Tibial artery (tissue), 4 donors: ENCODE measurements around the gene GLB1L2.

Source experiments
- DNase-seq, 2 donors: peaks; one replicate each; pipeline ENCODE4 v3.0.0-alpha.2; 2019
- H3K27ac ChIP-seq, 2 donors: fragments of 200-600 bp; sonication (generic) in 1 of 2; 1 replicate in 1 of 2; 2 replicates in 1 of 2; pipeline ENCODE4 v1.5.1; 2018 to 2019; ENCODE audit warnings: mild to moderate bottlenecking in 1 of 2
- H3K27me3 ChIP-seq, 2 donors: fragments of 200-600 bp; sonication (generic) in 1 of 2; one replicate each; pipeline versions ENCODE4 v1.5.1 to v1.6.0; 2016 to 2019
- H3K36me3 ChIP-seq, 3 donors: fragments of 200-600 bp; sonication (generic) in 2 of 3; one replicate each; pipeline ENCODE4 v1.5.1; 2016 to 2019; ENCODE audit warnings: mild to moderate bottlenecking in 2 of 3
- H3K4me1 ChIP-seq, 4 donors: fragments of 200-600 bp; sonication (generic) in 2 of 4; 1 replicate in 3 of 4; 2 replicates in 1 of 4; pipeline ENCODE4 v1.5.1; 2016 to 2019
- H3K4me3 ChIP-seq, 2 donors: fragments of 200-600 bp; sonication (generic) in 1 of 2; 1 replicate in 1 of 2; 2 replicates in 1 of 2; pipeline ENCODE4 v1.5.1; 2018 to 2019; ENCODE audit warnings: mild to moderate bottlenecking in 2 of 2
- H3K9me3 ChIP-seq, 3 donors: fragments of 200-600 bp; sonication (generic) in 1 of 3; one replicate each; pipeline ENCODE4 v1.5.1; 2016 to 2019
- intact Hi-C: fragments of 100-400 bp; cut with DNase I; formaldehyde crosslinking; loops from one replicate; pipeline ENCODE4 v1.15.0; 2023; ENCODE audit warnings: low total_unique reads
- TF ChIP-seq, protein P1 (sequence below), 2 experiments: fragments of 200-600 bp in 1 of 2; fragments of 450-650 bp in 1 of 2; IDR thresholded peaks; one replicate each; pipeline ENCODE4 v1.5.1; 2017 to 2019; ENCODE audit warnings: antibody characterized with exemption in 2 of 2, mild to moderate bottlenecking in 1 of 2, moderate library complexity in 1 of 2

The GLB1L2 gene

DNA sequence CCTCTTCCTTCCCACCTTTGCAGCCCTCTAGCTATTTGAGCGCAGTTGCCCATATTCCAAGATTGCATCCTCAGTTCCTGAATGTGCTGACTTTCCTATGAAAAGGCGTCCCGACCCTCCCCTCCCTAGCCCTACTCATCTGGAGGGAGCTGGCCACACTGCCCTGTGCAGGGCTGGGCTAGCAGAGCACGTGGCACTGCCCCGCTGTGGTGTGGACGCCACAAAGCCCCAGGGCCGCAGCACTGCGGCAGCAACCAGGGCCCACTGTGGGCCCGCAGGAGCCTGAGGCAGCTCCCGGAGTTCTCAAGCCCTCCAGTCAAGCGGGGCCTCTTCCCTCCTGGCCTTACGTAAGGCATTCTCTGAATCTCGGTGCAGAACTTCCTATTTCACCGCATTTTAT lies 52.6 kb downstream of the GLB1L2 start:
- intact Hi-C loops, result no loop called here
- no peak overlapping the region for H3K4me3 ChIP-seq
- no peak for DNase-seq
- TF ChIP-seq, protein P1, sequence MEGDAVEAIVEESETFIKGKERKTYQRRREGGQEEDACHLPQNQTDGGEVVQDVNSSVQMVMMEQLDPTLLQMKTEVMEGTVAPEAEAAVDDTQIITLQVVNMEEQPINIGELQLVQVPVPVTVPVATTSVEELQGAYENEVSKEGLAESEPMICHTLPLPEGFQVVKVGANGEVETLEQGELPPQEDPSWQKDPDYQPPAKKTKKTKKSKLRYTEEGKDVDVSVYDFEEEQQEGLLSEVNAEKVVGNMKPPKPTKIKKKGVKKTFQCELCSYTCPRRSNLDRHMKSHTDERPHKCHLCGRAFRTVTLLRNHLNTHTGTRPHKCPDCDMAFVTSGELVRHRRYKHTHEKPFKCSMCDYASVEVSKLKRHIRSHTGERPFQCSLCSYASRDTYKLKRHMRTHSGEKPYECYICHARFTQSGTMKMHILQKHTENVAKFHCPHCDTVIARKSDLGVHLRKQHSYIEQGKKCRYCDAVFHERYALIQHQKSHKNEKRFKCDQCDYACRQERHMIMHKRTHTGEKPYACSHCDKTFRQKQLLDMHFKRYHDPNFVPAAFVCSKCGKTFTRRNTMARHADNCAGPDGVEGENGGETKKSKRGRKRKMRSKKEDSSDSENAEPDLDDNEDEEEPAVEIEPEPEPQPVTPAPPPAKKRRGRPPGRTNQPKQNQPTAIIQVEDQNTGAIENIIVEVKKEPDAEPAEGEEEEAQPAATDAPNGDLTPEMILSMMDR (IDR thresholded peaks at IDR 0.05), result no peak
- H3K27me3 ChIP-seq, result peaks cover 0 to 20% of the 10 kb centered on the region in 2 donors
- H3K9me3 ChIP-seq, result no peaks in the 10 kb centered on the region
- peaks cover 0 to 4% (median 2%) of the 10 kb centered on the region in 4 donors for H3K4me1 ChIP-seq
- no peaks in the 10 kb centered on the region for H3K36me3 ChIP-seq
- H3K27ac ChIP-seq, result no peak overlapping the region

DNA sequence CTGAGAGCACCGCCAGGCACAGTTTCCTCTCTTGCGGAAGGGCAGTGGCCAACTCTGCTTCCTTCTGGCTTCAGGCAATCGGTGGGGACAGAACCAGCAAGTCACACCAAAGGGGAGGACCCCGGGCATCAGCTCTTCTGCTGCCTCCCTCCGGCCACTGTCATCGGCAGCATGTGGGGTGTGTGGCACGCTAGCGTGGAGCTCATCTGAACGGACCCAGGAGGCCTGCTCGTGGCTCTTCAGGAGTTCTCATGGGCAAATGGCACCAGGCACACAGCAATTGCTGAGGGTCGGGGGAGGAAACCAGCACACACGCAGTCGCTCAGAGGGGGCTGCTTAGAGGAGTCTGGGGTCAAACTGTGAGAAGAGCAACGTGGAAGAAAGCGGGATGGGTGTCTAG lies 53.4 kb downstream of the GLB1L2 start:
- Histone ChIP-seq H3K27ac (no peak overlapping the region), H3K9me3 (no peaks in the 10 kb centered on the region), H3K27me3 (peaks cover 0 to 24% of the 10 kb centered on the region in 2 donors), H3K4me3 (no peak overlapping the region), H3K4me1 (peaks cover 0 to 4% (median 2%) of the 10 kb centered on the region in 4 donors), H3K36me3 (no peaks in the 10 kb centered on the region)
- intact Hi-C loops, result no loop called here
- DNase-seq, result no peak
- TF ChIP-seq, protein P1 (IDR thresholded peaks at IDR 0.05), result no peak

DNA sequence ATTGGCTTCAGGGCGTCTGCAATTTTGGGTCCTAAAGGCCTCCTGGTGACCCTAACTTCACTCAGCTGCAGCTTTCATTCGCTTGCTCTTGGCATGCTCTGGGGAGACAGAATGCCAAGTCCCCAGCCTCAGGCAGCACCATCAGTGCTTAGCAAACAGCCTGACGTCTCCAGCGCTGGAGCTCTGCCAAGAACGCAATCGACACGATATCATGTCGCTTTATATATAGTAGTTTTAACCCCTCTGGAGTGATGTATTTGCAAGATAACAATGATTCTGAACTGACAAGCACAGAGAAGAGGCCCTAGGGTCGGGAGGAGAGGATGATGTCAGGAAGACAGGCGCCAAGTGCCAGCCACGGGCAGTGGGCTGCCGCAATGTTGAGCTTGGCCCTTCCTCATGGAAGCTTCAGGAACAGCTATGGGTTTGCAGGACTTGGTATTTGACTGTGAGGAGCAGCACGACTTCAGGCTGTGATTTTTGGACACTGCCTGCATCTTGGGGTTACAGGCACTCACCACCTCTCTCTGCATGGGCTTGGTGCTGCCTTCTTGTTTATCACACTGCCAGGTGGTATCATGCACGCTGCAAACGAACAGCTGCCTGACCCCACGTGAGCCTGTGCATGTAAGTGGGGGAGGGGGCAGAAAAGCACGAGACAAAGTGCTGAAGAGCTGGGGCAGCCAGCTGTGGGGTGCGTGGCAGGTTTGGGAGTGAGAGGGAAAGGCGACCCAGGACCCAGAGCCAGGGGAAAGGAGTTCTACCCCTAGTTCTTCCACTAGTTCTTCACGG lies 54.2 kb downstream of the GLB1L2 start:
- TF ChIP-seq, protein P1 (IDR thresholded peaks at IDR 0.05), result no peak
- H3K4me1 ChIP-seq, result peaks cover 0 to 4% (median 2%) of the 10 kb centered on the region in 4 donors
- no peaks in the 10 kb centered on the region for H3K36me3 ChIP-seq
- H3K27ac ChIP-seq, result no peak overlapping the region
- H3K9me3 ChIP-seq, result no peaks in the 10 kb centered on the region
- H3K4me3 ChIP-seq, result no peak overlapping the region
- peaks cover 0 to 32% of the 10 kb centered on the region in 2 donors for H3K27me3 ChIP-seq
- intact Hi-C loops, result no loop called here
- DNase-seq, result no peak

DNA sequence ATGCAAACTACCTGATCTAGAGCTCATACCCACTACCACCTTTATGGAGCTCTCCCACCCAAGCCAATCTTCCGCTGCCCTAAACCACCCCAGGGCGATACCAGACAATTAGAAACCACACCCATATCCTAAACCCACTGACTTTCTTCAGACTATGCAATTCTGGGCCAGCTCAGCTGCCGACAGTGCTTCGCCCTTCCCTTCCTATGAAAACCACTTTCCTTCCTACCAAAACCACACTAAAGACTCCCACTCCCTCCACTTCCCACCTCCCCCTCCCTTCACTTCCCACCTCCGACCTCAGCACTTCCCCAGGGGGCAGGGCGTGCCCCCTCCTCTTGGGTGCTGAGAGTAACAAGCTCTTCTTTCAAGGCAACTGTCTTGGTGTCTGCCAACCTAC lies 55.2 kb downstream of the GLB1L2 start:
- Histone ChIP-seq H3K36me3 (no peaks in the 10 kb centered on the region), H3K4me3 (no peak overlapping the region), H3K9me3 (no peaks in the 10 kb centered on the region), H3K4me1 (peaks cover 0 to 4% (median 2%) of the 10 kb centered on the region in 4 donors), H3K27ac (no peak overlapping the region), H3K27me3 (peaks cover 0 to 41% of the 10 kb centered on the region in 2 donors)
- intact Hi-C loops, result no loop called here
- DNase-seq, result no peak
- TF ChIP-seq, protein P1 (IDR thresholded peaks at IDR 0.05), result no peak

DNA sequence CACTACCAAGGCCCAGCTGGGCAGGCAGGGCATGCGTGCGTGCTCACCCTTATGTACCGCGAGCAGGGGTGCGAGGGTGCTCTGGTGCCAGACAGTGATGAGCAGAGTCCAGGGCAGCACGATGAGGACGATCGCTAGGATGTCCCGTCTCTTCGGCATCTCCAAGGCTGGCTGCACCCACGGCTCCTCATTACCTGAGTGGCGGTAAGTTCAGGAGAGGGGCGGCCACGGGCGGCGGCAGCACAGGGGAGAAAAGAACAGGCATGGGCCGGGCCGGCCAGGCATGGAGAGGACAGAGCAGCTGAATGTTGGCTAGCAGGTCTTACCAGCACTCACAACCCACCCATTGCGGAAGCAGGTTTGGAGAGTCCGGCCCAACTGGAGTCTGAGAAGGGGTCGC lies 55.7 kb downstream of the GLB1L2 start:
- DNase-seq, result no peak
- TF ChIP-seq, protein P1 (IDR thresholded peaks at IDR 0.05), result no peak
- intact Hi-C loops, result no loop called here
- Histone ChIP-seq H3K9me3 (no peaks in the 10 kb centered on the region), H3K27ac (no peak overlapping the region), H3K4me3 (no peak overlapping the region), H3K36me3 (no peaks in the 10 kb centered on the region), H3K4me1 (peaks cover 0 to 4% (median 2%) of the 10 kb centered on the region in 4 donors), H3K27me3 (peaks cover 0 to 41% of the 10 kb centered on the region in 2 donors)
